Measurements from ENCODE around the gene PAM16.

PAM16 gene

DNA sequence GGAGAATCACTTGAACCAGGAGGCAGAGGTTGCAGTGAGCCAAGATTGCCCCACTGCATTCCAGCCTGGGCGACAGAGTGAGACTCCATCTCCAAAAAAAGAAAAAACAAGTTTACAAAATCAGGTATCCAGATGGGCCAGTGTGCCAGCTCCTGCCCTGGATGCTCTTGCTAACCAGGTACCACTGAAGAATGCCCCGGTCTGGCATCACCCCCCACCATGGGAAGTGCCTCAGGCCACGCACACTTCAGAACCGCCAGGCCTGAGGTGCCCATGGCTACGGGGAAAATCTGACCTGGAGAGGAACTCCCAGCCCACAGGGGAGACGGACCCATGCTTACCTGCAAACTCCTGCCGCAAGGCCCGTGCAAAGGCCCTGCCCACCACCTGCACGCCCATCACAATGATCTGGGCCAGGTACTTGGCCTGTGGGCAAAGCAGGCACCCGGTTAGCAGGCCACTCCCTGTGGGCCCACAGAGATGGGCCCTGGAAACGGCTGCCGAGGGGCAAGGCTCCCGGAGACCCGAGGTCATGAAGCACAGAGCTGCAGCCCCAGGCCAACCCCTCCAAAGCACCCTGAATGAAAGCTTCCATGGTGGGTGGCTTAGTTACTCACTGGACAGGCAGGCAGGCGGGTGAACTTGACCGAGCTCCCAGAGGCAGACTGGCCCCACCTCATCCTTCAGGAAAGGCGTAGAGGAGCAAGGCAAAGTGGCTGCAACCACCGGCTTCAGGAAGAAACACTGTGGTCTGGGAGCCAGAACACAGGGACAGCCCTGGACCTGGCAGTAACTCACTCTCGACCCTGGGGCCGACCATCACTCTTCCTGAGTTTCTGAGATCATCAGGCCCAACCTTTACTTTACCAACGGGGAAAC is 8.0 kb downstream of the PAM16 start:
- no peak for DNase-seq (ENCODE audit: low spot score)
- in situ Hi-C loops (cut with MboI; ENCODE audit: low sequenced_read_pairs, unreplicated experiment): no loop called here

DNA sequence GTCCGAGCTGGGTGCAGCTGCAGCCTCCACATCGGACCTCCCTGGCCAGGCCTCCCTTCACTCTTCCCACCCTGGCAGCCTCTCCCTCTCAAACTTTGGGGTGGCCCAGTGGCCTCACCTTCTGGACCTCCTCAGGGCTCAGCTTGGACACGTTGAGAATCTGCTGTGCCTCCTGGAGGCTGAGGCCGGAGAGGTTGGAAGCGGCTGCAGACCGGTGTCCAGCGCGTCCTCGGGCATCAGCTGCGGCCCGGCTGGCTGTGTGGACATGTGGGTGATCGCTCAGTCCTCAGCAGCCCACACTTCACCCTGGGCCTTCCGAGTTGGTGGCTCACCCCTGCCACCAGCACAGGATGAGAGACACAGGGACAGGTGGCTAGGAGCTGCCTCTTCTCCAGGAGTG is 9.9 kb downstream of the PAM16 start:
- TF ChIP-seq, protein P1, sequence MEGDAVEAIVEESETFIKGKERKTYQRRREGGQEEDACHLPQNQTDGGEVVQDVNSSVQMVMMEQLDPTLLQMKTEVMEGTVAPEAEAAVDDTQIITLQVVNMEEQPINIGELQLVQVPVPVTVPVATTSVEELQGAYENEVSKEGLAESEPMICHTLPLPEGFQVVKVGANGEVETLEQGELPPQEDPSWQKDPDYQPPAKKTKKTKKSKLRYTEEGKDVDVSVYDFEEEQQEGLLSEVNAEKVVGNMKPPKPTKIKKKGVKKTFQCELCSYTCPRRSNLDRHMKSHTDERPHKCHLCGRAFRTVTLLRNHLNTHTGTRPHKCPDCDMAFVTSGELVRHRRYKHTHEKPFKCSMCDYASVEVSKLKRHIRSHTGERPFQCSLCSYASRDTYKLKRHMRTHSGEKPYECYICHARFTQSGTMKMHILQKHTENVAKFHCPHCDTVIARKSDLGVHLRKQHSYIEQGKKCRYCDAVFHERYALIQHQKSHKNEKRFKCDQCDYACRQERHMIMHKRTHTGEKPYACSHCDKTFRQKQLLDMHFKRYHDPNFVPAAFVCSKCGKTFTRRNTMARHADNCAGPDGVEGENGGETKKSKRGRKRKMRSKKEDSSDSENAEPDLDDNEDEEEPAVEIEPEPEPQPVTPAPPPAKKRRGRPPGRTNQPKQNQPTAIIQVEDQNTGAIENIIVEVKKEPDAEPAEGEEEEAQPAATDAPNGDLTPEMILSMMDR (IDR thresholded peaks at IDR 0.05; ENCODE audit: borderline replicate concordance, control extremely low read depth, extremely low read depth, insufficient read depth, missing control alignments): no peak
- DNase-seq (ENCODE audit: low spot score): no peak
- in situ Hi-C loops (cut with MboI; ENCODE audit: low sequenced_read_pairs, unreplicated experiment): no loop called here

More for the DNA sequence above, 8.0 kb downstream of the PAM16 start:
- TF ChIP-seq, protein P1 (IDR thresholded peaks at IDR 0.05; ENCODE audit: borderline replicate concordance, control extremely low read depth, extremely low read depth, insufficient read depth, missing control alignments): no peak

DNA sequence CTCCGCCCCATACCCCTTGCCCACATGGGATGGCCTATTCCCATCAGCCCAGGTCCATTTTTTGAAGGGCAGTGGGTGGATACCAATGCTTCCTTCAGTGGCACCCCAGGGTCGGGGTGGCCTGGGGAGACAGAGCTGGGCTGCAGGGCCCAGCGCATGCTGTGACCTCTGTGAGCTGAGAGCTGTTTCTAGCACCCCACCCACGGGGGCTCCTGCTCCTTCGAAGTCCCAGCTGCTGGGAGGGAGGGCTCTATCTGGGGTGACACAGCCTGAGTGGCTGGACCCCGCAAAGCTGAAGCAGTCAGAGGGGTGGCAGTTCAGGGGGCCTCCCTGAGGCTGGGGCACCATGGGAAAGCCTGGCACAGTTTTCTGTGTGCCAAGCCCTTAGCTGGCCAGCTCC is 10.7 kb downstream of the PAM16 start:
- TF ChIP-seq, protein P1 (IDR thresholded peaks at IDR 0.05; ENCODE audit: borderline replicate concordance, control extremely low read depth, extremely low read depth, insufficient read depth, missing control alignments): no peak
- in situ Hi-C loops (cut with MboI; ENCODE audit: low sequenced_read_pairs, unreplicated experiment): no loop called here
- DNase-seq (ENCODE audit: low spot score): no peak

DNA sequence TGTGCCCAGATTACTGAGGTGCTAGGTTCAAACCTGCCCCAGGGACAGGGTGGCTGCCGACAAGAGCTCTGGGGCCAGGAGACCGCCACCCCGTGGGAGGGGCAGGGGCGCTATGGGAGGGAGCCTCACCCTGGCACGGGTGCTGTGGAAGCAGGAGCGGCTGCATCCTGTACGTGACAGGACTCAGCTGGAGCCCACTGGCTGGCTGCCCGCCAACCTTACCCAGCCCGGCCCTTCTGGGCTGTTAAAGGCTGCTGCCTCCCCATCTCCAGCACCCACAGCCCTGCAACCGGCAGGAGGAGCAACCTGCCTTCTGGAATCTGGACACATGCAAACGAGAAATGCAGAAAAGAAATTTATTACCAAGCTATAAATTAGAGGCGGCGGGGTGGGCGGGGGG is 11.2 kb downstream of the PAM16 start:
- DNase-seq (ENCODE audit: low spot score): no peak
- TF ChIP-seq, protein P1 (IDR thresholded peaks at IDR 0.05; ENCODE audit: borderline replicate concordance, control extremely low read depth, extremely low read depth, insufficient read depth, missing control alignments): no peak
- in situ Hi-C loops (cut with MboI; ENCODE audit: low sequenced_read_pairs, unreplicated experiment): no loop called here

DNA sequence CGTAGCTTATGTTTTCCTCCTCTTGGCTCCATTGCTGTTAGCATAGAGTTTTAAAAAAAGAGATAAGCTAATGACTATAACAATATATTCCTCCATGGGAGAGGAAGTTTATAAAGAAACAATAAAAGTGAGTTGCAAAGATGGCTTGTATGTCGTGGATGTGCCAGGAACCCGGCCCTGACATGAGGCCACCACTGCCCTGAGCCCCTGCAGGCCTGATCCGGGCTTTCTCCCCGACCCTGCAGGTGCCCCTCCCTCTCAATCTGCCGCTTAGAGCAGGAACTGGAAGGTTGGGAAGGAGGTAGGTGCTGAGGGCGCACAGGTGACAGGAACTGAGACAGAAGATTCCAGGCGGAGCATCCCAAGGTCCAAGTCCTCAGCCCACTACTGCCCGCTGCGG is 11.7 kb downstream of the PAM16 start:
- TF ChIP-seq, protein P1 (IDR thresholded peaks at IDR 0.05; ENCODE audit: borderline replicate concordance, control extremely low read depth, extremely low read depth, insufficient read depth, missing control alignments): no peak
- DNase-seq (ENCODE audit: low spot score): no peak
- in situ Hi-C loops (cut with MboI; ENCODE audit: low sequenced_read_pairs, unreplicated experiment): no loop called here

DNA sequence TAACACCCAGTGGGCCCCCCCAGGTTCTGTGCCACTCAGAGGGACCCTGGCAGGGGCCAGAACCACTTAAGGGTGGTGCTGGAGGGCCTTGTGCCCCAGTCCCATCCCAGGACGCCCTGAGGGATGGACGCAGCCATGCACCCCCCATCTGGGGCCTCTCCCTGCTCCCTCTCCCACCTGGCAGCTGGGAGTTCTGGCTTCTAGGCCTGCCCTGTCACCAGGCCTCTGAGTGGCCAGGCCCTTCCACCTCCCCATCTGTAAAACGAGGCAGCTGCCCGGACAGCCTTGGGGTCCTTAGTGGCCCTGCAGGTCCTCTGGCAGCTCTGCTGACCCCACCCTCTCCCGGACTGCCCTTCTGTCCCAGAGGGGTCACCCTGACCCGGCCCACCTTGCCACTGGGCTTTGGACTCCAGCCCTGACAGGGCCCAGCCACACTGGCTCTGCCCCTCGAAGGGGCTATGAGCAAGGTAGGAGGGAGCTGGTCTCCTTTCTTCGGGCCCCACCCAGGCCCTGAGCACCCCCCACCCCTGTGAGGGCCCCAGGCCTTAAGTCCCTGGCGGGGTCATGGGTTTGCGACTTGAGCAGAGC is 12.3 kb downstream of the PAM16 start:
- DNase-seq (ENCODE audit: low spot score): no peak
- TF ChIP-seq, protein P1 (IDR thresholded peaks at IDR 0.05; ENCODE audit: borderline replicate concordance, control extremely low read depth, extremely low read depth, insufficient read depth, missing control alignments): no peak
- in situ Hi-C loops (cut with MboI; ENCODE audit: low sequenced_read_pairs, unreplicated experiment): no loop called here

All from GM13976 (cell line).